Stimulated activated CD4-positive, alpha-beta T cell treated with anti-CD3 and anti-CD28 coated beads, Interleukin-1b, Interleukin-23, amount 100 ng/mL, for 24 hours (primary cell): ENCODE measurements around the gene LHFPL3.

ENCODE experiments used
- DNase-seq, 4 experiments: peaks; one replicate each; pipeline ENCODE4 v3.0.0-alpha.2; 2020; ENCODE audit warnings: low read depth in 4 of 4, low spot score in 1 of 4

Gene LHFPL3

DNA sequence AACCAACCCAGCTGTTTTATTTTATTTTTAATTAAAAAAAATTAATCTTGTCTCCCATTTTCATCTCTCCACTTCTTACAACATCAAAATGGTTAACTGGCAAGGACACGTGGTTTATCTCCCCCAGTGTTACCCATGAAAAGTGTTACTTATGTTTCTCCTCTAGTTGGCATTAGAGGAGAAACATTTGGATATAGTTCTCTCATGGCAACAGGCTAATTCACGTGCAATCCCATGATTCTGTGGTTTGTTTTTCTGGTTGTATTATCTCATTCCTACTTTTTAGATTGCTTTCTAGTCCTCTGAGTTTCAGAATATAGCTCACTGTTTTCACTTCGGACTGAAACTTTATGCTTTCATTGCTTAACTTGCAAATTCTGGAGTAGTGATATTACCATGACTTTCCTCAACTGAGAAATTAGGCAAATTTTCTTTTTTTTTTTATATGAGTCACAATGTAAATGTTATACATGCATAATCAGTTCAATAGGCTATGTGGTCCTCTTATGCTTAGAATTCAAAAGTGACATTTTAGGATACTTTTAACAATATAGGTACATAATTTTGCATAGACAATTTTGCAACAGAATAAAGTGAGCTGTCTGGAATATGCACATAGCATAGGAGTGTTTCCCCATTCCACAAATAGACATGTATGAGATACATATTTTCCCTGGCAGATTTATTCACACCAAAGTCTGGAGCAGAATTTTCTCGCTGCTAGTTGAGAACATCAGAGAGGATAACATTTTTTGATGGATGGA, 43.0 kb downstream of the LHFPL3 start:
- DNase-seq, result no peak

DNA sequence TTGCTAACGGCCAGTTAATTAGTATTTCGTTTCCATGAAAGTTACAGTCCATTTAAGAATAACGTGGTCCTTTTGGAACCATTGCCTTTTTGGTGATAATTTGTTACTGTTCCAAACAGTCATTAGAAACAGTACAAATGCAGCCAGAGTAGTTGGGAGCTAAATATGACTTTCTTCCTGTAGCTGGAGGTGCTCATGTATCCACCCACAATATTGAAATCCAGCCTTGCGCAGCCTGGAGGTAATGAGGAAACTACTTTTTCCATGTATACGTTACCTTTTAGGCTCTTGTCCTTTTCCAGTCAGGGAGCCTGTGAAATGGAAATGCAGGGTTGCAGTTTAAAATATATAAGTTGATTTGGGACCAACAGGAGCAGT, 43.6 kb downstream of the LHFPL3 start:
- no peak for DNase-seq

DNA sequence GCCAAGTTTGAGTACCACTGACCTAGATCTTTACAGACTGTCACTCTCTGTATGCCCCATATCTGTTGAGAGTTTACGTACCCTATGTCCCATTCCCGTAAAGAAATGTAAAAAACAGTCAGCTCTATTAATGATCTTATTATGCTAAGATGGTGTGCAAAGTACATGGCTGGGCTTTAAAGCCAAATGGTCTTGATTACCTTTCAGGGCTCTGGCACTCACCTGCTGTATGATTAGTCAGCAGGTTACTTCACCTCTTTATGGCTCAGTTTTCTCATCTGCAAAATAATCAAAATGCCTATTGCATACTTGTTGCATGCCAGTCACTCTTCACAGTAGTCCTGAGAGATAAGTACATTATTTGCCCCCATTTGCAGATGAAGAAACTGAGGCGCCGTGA, 54.2 kb downstream of the LHFPL3 start:
- no peak for DNase-seq

DNA sequence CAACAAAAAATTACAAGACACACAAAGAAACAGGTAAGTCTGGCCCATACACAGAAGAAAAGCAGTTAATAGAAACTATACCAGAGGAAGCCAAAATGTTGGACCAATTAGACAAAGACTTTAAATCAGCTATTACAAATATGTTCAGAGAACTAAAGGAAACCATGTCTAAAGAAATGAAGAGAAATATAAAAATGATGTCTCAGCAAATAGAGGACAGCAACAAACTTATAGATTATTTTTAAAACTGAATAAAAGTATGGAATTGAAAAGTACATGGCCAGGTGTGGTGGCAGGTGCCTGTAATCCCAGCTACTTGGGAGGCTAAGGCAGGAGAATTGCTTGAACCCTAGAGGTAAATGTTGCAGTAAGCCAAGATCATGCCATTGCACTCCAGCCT, 58.5 kb downstream of the LHFPL3 start:
- no peak for DNase-seq

DNA sequence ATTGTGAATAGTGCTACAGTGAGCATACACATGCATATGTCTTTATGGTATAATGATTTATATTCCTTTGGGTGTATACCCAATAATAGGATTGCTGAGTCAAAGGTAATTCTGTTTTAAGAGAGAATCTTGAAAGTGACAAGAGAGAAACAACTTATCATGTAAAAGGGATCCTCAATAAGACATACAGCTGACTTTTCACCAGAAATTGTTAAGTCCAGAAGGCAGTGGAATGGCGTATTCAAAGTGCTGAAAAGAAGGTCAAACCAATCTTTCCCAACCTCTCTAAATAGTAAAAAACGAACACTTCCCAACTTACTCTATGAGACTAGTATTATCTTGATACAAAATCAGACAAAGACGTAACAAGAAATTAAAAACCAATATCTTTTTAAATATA, 59.8 kb downstream of the LHFPL3 start:
- DNase-seq, result no peak

GRCh38 chr7:104395162-104395561, 66.8 kb downstream of the LHFPL3 start:
- DNase-seq, result no peak

- DNase-seq, result no peak
These were observed 69.0 kb downstream of the LHFPL3 start for GRCh38 chr7:104397442-104397841.

DNA sequence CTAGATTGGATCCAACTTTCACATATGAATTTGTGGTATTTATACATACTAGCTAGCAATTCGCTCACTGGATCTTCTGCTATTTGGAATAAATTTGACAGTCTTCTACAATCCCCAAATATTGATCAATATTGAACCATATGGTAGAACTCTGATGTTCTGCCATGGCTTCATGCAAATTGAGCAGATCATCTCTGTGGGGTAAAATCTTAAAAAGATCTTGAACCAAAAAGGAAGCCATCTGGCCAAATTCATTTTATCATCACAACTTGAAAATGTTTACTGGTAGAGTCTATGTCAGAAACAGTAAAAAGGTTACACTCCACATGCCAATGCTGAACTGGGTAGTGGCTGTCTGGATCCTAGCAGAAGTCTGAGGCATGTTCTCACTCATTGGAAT, 80.0 kb downstream of the LHFPL3 start:
- no peak for DNase-seq

DNA sequence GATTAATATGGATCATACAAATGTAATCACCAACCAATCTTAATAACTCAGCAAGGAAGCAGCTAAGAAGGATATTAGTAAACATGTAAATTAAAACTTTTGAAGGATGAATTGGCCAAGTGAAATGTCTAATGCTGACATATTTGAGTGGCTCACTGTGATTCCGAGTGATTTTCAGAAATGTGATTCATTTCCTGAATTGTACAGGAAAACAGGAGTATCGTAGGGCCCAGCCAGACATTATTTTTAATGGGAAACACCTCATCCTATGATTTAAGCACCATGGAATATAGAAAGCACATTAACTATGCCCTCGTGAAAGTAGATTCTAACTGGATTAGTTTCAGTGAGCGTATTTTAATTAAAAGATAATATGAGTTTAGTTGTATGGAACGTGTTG, 82.3 kb downstream of the LHFPL3 start:
- DNase-seq, result no peak

GRCh38 chr7:104412911-104413310, 84.5 kb downstream of the LHFPL3 start:
- no peak for DNase-seq

- DNase-seq, result no peak
These were observed 85.8 kb downstream of the LHFPL3 start for GRCh38 chr7:104414216-104414615.

GRCh38 chr7:104415700-104416099, 87.3 kb downstream of the LHFPL3 start:
- no peak for DNase-seq

GRCh38 chr7:104416866-104417393, 88.5 kb downstream of the LHFPL3 start:
- no peak for DNase-seq

DNA sequence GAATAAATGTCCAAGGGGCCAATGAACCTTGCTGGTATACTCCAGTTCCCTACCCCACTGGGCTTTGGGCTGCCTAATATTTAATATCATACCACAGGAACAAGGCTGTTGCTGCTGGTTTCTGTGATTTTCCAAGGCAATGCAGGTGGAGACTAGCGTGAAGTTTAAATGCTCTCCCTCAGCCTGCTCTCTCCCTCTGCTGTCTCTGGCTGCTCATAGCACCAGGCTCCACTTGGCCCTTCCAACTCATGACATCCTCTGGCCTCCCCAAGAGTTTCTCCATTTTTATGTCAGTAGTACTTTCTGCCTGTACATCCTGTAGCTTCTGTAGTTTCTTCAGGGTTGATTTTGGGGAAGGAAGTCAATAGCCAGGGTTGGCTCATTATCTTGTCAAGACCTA, 103.5 kb downstream of the LHFPL3 start:
- no peak for DNase-seq

- no peak for DNase-seq
These were observed 105.7 kb downstream of the LHFPL3 start for GRCh38 chr7:104434129-104434528.

- DNase-seq, result no peak
These were observed 114.1 kb downstream of the LHFPL3 start for GRCh38 chr7:104442481-104442880.

DNA sequence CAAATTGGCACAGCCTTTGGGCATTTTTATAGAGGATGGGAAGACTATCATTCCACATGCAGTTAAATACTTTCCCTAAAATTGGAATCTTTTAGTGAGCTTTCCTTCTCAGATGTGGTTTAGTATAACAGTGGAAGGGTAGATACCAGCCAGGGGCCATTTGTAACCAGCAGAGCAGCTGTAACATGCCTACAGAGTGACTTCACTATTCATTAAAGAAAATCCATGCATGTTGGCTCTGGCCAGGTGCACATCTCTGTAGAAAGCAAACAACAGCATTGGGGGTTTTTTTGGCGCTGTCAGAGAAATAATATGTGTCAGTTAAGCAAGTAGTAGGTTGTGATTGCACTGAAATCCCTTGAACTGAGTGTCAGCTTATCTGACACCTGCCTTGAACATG, 115.6 kb downstream of the LHFPL3 start:
- no peak for DNase-seq

DNA sequence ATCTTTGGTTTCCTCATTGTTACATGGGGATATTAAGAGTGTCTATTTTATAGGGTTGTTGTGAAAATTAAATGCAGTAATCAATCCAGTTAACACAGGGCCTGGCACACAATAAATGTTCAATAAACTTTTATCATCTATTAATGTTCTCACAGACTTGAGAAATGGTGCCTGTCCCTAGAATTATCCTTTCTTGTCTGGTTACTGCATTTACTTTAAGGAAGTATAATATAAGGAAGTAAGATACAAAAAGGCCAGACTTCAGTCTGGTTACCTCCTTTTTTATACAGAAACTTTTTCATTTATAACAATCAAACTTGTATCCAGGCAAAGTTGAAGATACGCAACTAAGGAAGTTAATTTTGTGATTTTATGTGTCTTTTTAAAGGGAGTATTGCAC, 117.0 kb downstream of the LHFPL3 start:
- no peak for DNase-seq

- no peak for DNase-seq
These were observed 122.5 kb downstream of the LHFPL3 start for GRCh38 chr7:104450861-104451260.

DNA sequence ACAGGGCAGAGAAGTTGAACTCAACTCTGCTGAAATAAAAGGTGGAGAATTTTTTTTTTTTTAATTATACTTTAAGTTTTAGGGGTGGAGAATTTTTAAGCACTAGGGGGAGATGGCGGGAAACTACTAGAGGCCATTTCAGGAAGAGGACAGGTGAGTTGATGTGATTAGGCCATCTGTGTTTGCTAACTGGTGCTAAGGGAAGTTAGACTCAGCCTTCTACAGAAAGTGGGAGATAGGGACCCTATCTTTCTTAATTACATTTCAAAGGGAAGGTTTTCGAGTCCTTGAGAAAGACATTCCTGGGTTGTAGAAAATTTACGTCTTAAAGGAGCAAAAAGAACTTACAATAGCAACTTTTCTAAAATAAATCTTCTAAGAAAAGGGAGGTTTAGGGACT, 124.8 kb downstream of the LHFPL3 start:
- no peak for DNase-seq

DNA sequence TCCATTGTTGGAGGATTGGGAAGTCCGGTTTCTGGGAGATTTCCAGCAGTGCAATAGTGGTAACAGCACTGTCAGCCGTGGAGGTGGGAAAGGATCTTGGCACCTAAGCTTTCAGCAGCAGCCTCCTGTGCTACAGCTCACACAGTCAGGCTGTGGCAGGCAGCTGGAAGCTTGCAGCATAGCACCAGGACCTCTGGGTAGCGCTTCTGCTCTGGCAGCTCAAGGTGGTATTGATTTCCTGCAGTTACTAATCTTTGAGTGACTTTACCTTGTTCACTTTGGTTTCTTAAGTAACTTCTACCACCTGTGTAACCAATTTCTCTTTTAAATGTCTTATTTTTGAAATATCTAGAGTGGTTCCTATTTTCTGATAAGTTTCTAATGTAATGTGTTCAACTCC, 130.5 kb downstream of the LHFPL3 start:
- DNase-seq, result no peak

GRCh38 chr7:104469166-104469820, 140.9 kb downstream of the LHFPL3 start:
- DNase-seq, result no peak

DNA sequence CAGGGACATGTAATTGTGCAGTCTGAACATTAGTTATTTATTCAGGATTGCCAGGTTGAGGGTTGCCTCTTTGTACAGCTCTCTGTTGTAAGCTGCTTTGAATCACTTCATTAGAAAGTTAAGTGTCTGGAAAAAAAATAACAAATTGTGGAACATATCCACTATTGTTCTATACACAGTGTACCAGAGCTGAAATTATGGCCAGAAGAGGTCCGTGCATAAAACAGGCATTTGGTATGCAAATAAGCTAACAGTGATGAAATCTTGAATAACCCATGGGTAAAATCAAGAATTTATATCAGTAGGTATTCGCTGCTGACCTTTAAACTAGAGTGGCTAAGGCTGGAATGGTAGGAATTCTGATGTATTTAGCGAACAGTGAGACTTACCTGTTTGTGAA, 152.1 kb downstream of the LHFPL3 start:
- DNase-seq, result no peak
